T-helper 17 cell (primary cell): ENCODE measurements around the gene LRRC3C. TPM values are rescaled to one million over a fixed set of nuclear protein-coding genes. Genes with fewer than 3 reads are reported as not detected.

Source experiments
- ATAC-seq: fragments of 150-1000 bp; cut with Tn5 transposase; 2 replicates; pipeline ENCODE4 v1.10.0; 2021; ENCODE audit warnings: mild to moderate bottlenecking, moderate library complexity
- DNase-seq, 3 donors: peaks; one replicate each; pipeline versions ENCODE4 v3.0.0 to v3.0.0-alpha.2; 2020 to 2021
- H3K9me3 ChIP-seq: one replicate; pipeline ENCODE4 v1.7.0; 2013; ENCODE audit warnings: low read length, mild to moderate bottlenecking; ENCODE audit not compliant: control insufficient read depth, poor library complexity, severe bottlenecking
- H3K27ac Mint-ChIP-seq: one replicate; pipeline ENCODE4 v1.8.0; 2022; ENCODE audit warnings: mild to moderate bottlenecking, moderate library complexity, mixed read lengths
- H3K27me3 Mint-ChIP-seq: one replicate; pipeline ENCODE4 v1.8.0; 2022; ENCODE audit warnings: mixed read lengths
- H3K36me3 Mint-ChIP-seq: one replicate; pipeline ENCODE4 v1.8.0; 2022; ENCODE audit warnings: low read depth, mixed read lengths
- H3K4me1 Mint-ChIP-seq: one replicate; pipeline ENCODE4 v1.8.0; 2022; ENCODE audit warnings: mild to moderate bottlenecking, mixed read lengths
- H3K4me3 Mint-ChIP-seq: one replicate; pipeline ENCODE4 v1.8.0; 2022; ENCODE audit warnings: mild to moderate bottlenecking, moderate library complexity, mixed read lengths
- total RNA-seq, 4 donors: library from RNA in 2 of 4; stranded (reverse) in 2 of 4; gene quantifications; one replicate each; pipeline ENCODE4 v1.2.3 and lab custom pipeline; 2022 to 2026

Gene LRRC3C
- total RNA-seq, 2 donors from 2014 or later: not detected

GRCh38 chr17:39927929-39928857, 661 bp downstream of the LRRC3C start:
- H3K27me3 Mint-ChIP-seq: no peaks in the 10 kb centered on the region
- H3K4me1 Mint-ChIP-seq: peaks cover 26% of the 10 kb centered on the region
- DNase-seq: no peak
- peak overlapping the region; percentile 97 for H3K27ac Mint-ChIP-seq
- no peak for ATAC-seq
- H3K36me3 Mint-ChIP-seq: peaks cover 6% of the 10 kb centered on the region
- H3K9me3 ChIP-seq: no peaks in the 10 kb centered on the region
- H3K4me3 Mint-ChIP-seq: peak overlapping the region; percentile 94

- Mint-ChIP-seq H3K36me3 (peaks cover 4% of the 10 kb centered on the region), H3K4me3 (peak overlapping the region; percentile 12), H3K27ac (no peak overlapping the region), H3K4me1 (peaks cover 25% of the 10 kb centered on the region), H3K27me3 (no peaks in the 10 kb centered on the region)
- no peak for DNase-seq
- H3K9me3 ChIP-seq: no peaks in the 10 kb centered on the region
- ATAC-seq: no peak
These were observed 1.5 kb downstream of the LRRC3C start for GRCh38 chr17:39928858-39929645.

- ATAC-seq (no peak), DNase-seq (no peak)
- Mint-ChIP-seq H3K4me3 (no peak overlapping the region), H3K27me3 (no peaks in the 10 kb centered on the region), H3K27ac (no peak overlapping the region), H3K36me3 (peaks cover 4% of the 10 kb centered on the region), H3K4me1 (peaks cover 18% of the 10 kb centered on the region)
- H3K9me3 ChIP-seq: no peaks in the 10 kb centered on the region
These were observed 2.3 kb downstream of the LRRC3C start for GRCh38 chr17:39929646-39930407.

- H3K27ac Mint-ChIP-seq: no peak overlapping the region
- no peaks in the 10 kb centered on the region for H3K4me1 Mint-ChIP-seq
- DNase-seq (no peak), ATAC-seq (no peak)
- no peaks in the 10 kb centered on the region for H3K9me3 ChIP-seq
- H3K36me3 Mint-ChIP-seq: no peaks in the 10 kb centered on the region
- no peak overlapping the region for H3K4me3 Mint-ChIP-seq
- no peaks in the 10 kb centered on the region for H3K27me3 Mint-ChIP-seq
These were observed 6.4 kb downstream of the LRRC3C start for GRCh38 chr17:39933912-39934311.

GRCh38 chr17:39934324-39934723, 6.8 kb downstream of the LRRC3C start:
- Mint-ChIP-seq H3K27ac (no peak overlapping the region), H3K4me1 (no peaks in the 10 kb centered on the region), H3K4me3 (no peak overlapping the region), H3K36me3 (no peaks in the 10 kb centered on the region), H3K27me3 (no peaks in the 10 kb centered on the region)
- no peaks in the 10 kb centered on the region for H3K9me3 ChIP-seq
- no peak for DNase-seq
- ATAC-seq: no peak

- peak overlapping the region; percentile 60 for H3K27ac Mint-ChIP-seq
- H3K27me3 Mint-ChIP-seq: no peaks in the 10 kb centered on the region
- ATAC-seq (no peak), DNase-seq (no peak)
- H3K4me3 Mint-ChIP-seq: no peak overlapping the region
- no peaks in the 10 kb centered on the region for H3K9me3 ChIP-seq
- H3K4me1 Mint-ChIP-seq: peaks cover 7% of the 10 kb centered on the region
- H3K36me3 Mint-ChIP-seq: no peaks in the 10 kb centered on the region
These were observed 8.4 kb downstream of the LRRC3C start for GRCh38 chr17:39935909-39936308.

- no peaks in the 10 kb centered on the region for H3K9me3 ChIP-seq
- Mint-ChIP-seq H3K27ac (no peak overlapping the region), H3K27me3 (peaks cover 3% of the 10 kb centered on the region), H3K4me1 (peaks cover 11% of the 10 kb centered on the region), H3K36me3 (no peaks in the 10 kb centered on the region), H3K4me3 (no peak overlapping the region)
- ATAC-seq: no peak
- DNase-seq: no peak
These were observed 9.9 kb downstream of the LRRC3C start for GRCh38 chr17:39937447-39937846.

GRCh38 chr17:39938140-39938869, 10.8 kb downstream of the LRRC3C start:
- Mint-ChIP-seq H3K36me3 (no peaks in the 10 kb centered on the region), H3K4me3 (no peak overlapping the region), H3K4me1 (peaks cover 11% of the 10 kb centered on the region), H3K27me3 (peaks cover 7% of the 10 kb centered on the region), H3K27ac (peak overlapping the region; percentile 91)
- no peak for DNase-seq
- H3K9me3 ChIP-seq: no peaks in the 10 kb centered on the region
- ATAC-seq: no peak

GRCh38 chr17:39939106-39939505, 11.6 kb downstream of the LRRC3C start:
- ATAC-seq (no peak), DNase-seq (no peak)
- no peaks in the 10 kb centered on the region for H3K9me3 ChIP-seq
- peaks cover 11% of the 10 kb centered on the region for H3K4me1 Mint-ChIP-seq
- peak overlapping the region; percentile 91 for H3K27ac Mint-ChIP-seq
- H3K27me3 Mint-ChIP-seq: peaks cover 7% of the 10 kb centered on the region
- no peaks in the 10 kb centered on the region for H3K36me3 Mint-ChIP-seq
- no peak overlapping the region for H3K4me3 Mint-ChIP-seq

- peak overlapping the region; percentile 45 for H3K4me3 Mint-ChIP-seq
- peak overlapping the region; percentile 91 for H3K27ac Mint-ChIP-seq
- no peaks in the 10 kb centered on the region for H3K9me3 ChIP-seq
- no peaks in the 10 kb centered on the region for H3K36me3 Mint-ChIP-seq
- H3K4me1 Mint-ChIP-seq: peaks cover 11% of the 10 kb centered on the region
- DNase-seq: peak in 2 of 3 donors; percentile 24 to 31
- peaks cover 7% of the 10 kb centered on the region for H3K27me3 Mint-ChIP-seq
- ATAC-seq: peak; percentile 99
These were observed 12.3 kb downstream of the LRRC3C start for GRCh38 chr17:39939588-39940419.

GRCh38 chr17:39943702-39944392, 16.3 kb downstream of the LRRC3C start:
- ATAC-seq: no peak
- no peaks in the 10 kb centered on the region for H3K9me3 ChIP-seq
- Mint-ChIP-seq H3K4me1 (peaks cover 17% of the 10 kb centered on the region), H3K36me3 (no peaks in the 10 kb centered on the region), H3K27ac (no peak overlapping the region), H3K27me3 (peaks cover 7% of the 10 kb centered on the region), H3K4me3 (no peak overlapping the region)
- DNase-seq: no peak
